Endothelial cell of umbilical vein (primary cell): ENCODE data around the gene SEMA4A.

Experiments used
- CTCF ChIP-seq, 2 donors: IDR thresholded peaks; 1 replicate in 1 of 2; 2 replicates in 1 of 2; pipeline ENCODE4 v1.5.1; 2011; ENCODE audit warnings: low read length in 2 of 2, mild to moderate bottlenecking in 2 of 2, moderate library complexity in 2 of 2, control low read depth in 1 of 2, inconsistent platforms in 1 of 2, low read depth in 1 of 2; ENCODE audit not compliant: insufficient read depth in 1 of 2; ENCODE audit errors: extremely low read depth in 1 of 2
- EZH2 ChIP-seq: IDR thresholded peaks from 2 replicates; pipeline ENCODE4 v1.6.1; 2012; ENCODE audit warnings: borderline replicate concordance, low read depth, mild to moderate bottlenecking, moderate library complexity, low read length, inconsistent platforms; ENCODE audit not compliant: severe bottlenecking

GRCh38 chr1:156151093-156151688 is 2.2 kb upstream of the SEMA4A start:
- TF ChIP-seq CTCF (IDR thresholded peaks at IDR 0.05; ENCODE audit: extremely low read depth in 1 of 2, insufficient read depth in 1 of 2, low read depth in 1 of 2, low read length in 2 of 2) = no peak
- TF ChIP-seq EZH2 = no peak
